ENCODE measurements around the gene ARL6IP5.

The ARL6IP5 gene

GRCh38 chr3:69085833-69086722, 1.3 kb downstream of the ARL6IP5 start:
- peak; percentile 24 to 78 for DNase-seq

GRCh38 chr3:69087030-69087791, 2.5 kb downstream of the ARL6IP5 start:
- no peak for DNase-seq

- no peak for DNase-seq
Observed at GRCh38 chr3:69088063-69088462, 3.3 kb downstream of the ARL6IP5 start.

GRCh38 chr3:69090021-69090420, 5.3 kb downstream of the ARL6IP5 start:
- no peak for DNase-seq

- no peak for DNase-seq
Observed at GRCh38 chr3:69091389-69092029, 6.8 kb downstream of the ARL6IP5 start.

GRCh38 chr3:69092030-69092516, 7.3 kb downstream of the ARL6IP5 start:
- peak in 1 of 2 donors; percentile 88 for DNase-seq

- DNase-seq = peak in 1 of 2 donors; percentile 96
Observed at GRCh38 chr3:69094467-69095205, 9.9 kb downstream of the ARL6IP5 start.

GRCh38 chr3:69095636-69096035, 10.9 kb downstream of the ARL6IP5 start:
- DNase-seq = no peak

- DNase-seq = no peak
Observed at GRCh38 chr3:69096299-69096698, 11.6 kb downstream of the ARL6IP5 start.

GRCh38 chr3:69097407-69098086, 12.8 kb downstream of the ARL6IP5 start:
- DNase-seq = no peak

- no peak for DNase-seq
Observed at GRCh38 chr3:69099576-69099975, 14.8 kb downstream of the ARL6IP5 start.

- DNase-seq = no peak
Observed at GRCh38 chr3:69102384-69102783, 17.6 kb downstream of the ARL6IP5 start.

- no peak for DNase-seq
Observed at GRCh38 chr3:69103123-69103522, 18.4 kb downstream of the ARL6IP5 start.

GRCh38 chr3:69104586-69104985, 19.8 kb downstream of the ARL6IP5 start:
- DNase-seq = no peak

GRCh38 chr3:69105320-69105719, 20.6 kb downstream of the ARL6IP5 start:
- DNase-seq = no peak

GRCh38 chr3:69107841-69108240, 23.1 kb downstream of the ARL6IP5 start:
- no peak for DNase-seq

GRCh38 chr3:69108811-69109210, 24.1 kb downstream of the ARL6IP5 start:
- DNase-seq = no peak

- no peak for DNase-seq
Observed at GRCh38 chr3:69110941-69111546, 26.3 kb downstream of the ARL6IP5 start.

GRCh38 chr3:69113536-69113935, 28.8 kb downstream of the ARL6IP5 start:
- DNase-seq = no peak

GRCh38 chr3:69115731-69116130, 31.0 kb downstream of the ARL6IP5 start:
- no peak for DNase-seq

- no peak for DNase-seq
Observed at GRCh38 chr3:69116162-69116561, 31.4 kb downstream of the ARL6IP5 start.

- DNase-seq = no peak
Observed at GRCh38 chr3:69116897-69117296, 32.2 kb downstream of the ARL6IP5 start.

All from bone marrow (tissue), 2 donors.